BLaER1 (cell line): ENCODE results near the gene INSR.

Experiments
- H3K27ac ChIP-seq: shearing (Covaris generic); formaldehyde crosslinking; 2 replicates; pipeline ENCODE4 v1.8.1; 2022
- H3K27me3 ChIP-seq: shearing (Covaris generic); formaldehyde crosslinking; 2 replicates; pipeline ENCODE4 v1.8.1; 2022
- H3K36me3 ChIP-seq: shearing (Covaris generic); formaldehyde crosslinking; 2 replicates; pipeline ENCODE4 v1.8.1; 2022
- H3K4me1 ChIP-seq: shearing (Covaris generic); formaldehyde crosslinking; 2 replicates; pipeline ENCODE4 v1.8.1; 2022
- H3K4me2 ChIP-seq: shearing (Covaris generic); formaldehyde crosslinking; 2 replicates; pipeline ENCODE4 v1.8.1; 2022
- H3K4me3 ChIP-seq: shearing (Covaris generic); formaldehyde crosslinking; 2 replicates; pipeline ENCODE4 v1.8.1; 2022
- H3K9ac ChIP-seq: shearing (Covaris generic); formaldehyde crosslinking; 2 replicates; pipeline ENCODE4 v1.8.1; 2022
- H3K9me3 ChIP-seq: shearing (Covaris generic); formaldehyde crosslinking; 2 replicates; pipeline ENCODE4 v1.8.1; 2022
- H4K20me1 ChIP-seq: shearing (Covaris generic); formaldehyde crosslinking; 2 replicates; pipeline ENCODE4 v1.8.1; 2022
- Cebpa-rat ChIP-seq: shearing (Covaris generic); IDR thresholded peaks from 2 replicates; pipeline ENCODE4 v1.8.1; 2022

The INSR gene

GRCh38 chr19:7188698-7189629 is 105.2 kb downstream of the INSR start:
- TF ChIP-seq Cebpa-rat, result no peak

GRCh38 chr19:7187605-7188339 is 106.4 kb downstream of the INSR start:
- Histone ChIP-seq H3K27ac (peak overlapping the region; percentile 93), H3K4me2 (peak overlapping the region; percentile 88), H3K4me1 (peaks cover 96% of the 10 kb centered on the region), H3K36me3 (peaks cover 5% of the 10 kb centered on the region), H3K9me3 (no peaks in the 10 kb centered on the region), H3K9ac (peak overlapping the region; percentile 39; the same call in 1 of the 2 replicates), H3K4me3 (no peak overlapping the region), H4K20me1 (0 out of 2 replicates have a peak, but pooled peaks cover 6% of the 10 kb centered on the region), H3K27me3 (no peaks in the 10 kb centered on the region)
- TF ChIP-seq Cebpa-rat, result no peak

More at GRCh38 chr19:7188698-7189629, 105.2 kb downstream of the INSR start:
- Histone ChIP-seq H3K4me3 (no peak overlapping the region), H3K36me3 (peaks cover 7% of the 10 kb centered on the region), H3K9ac (peak overlapping the region; percentile 39), H4K20me1 (0 out of 2 replicates have a peak, but pooled peaks cover 6% of the 10 kb centered on the region), H3K27ac (peak overlapping the region; percentile 93), H3K4me2 (peak overlapping the region; percentile 88), H3K27me3 (no peaks in the 10 kb centered on the region), H3K4me1 (peaks cover 100% of the 10 kb centered on the region), H3K9me3 (no peaks in the 10 kb centered on the region)

GRCh38 chr19:7182489-7182888 is 111.7 kb downstream of the INSR start:
- no peak for TF ChIP-seq Cebpa-rat
- Histone ChIP-seq H3K9me3 (no peaks in the 10 kb centered on the region), H3K4me1 (peaks cover 95% of the 10 kb centered on the region), H4K20me1 (no peaks in the 10 kb centered on the region), H3K27me3 (no peaks in the 10 kb centered on the region), H3K9ac (peak overlapping the region; percentile 84), H3K4me2 (peak overlapping the region; percentile 88), H3K4me3 (peak overlapping the region; percentile 40), H3K36me3 (peaks cover 35% of the 10 kb centered on the region), H3K27ac (peak overlapping the region; percentile 93)

- H3K9ac ChIP-seq, result peak overlapping the region; percentile 69; the same call in 1 of the 2 replicates
- H4K20me1 ChIP-seq, result no peaks in the 10 kb centered on the region
- peak; percentile 86 for TF ChIP-seq Cebpa-rat
- H3K9me3 ChIP-seq, result no peaks in the 10 kb centered on the region
- peak overlapping the region; percentile 45 for H3K4me3 ChIP-seq
- peaks cover 59% of the 10 kb centered on the region for H3K36me3 ChIP-seq
- H3K27me3 ChIP-seq, result no peaks in the 10 kb centered on the region
- H3K4me2 ChIP-seq, result peak overlapping the region; percentile 88
- peaks cover 95% of the 10 kb centered on the region for H3K4me1 ChIP-seq
- H3K27ac ChIP-seq, result peak overlapping the region; percentile 93
Observed at GRCh38 chr19:7179917-7180306, 114.3 kb downstream of the INSR start.

- TF ChIP-seq Cebpa-rat, result no peak
- H3K27me3 ChIP-seq, result no peaks in the 10 kb centered on the region
- H3K27ac ChIP-seq, result peak overlapping the region; percentile 93
- H3K9ac ChIP-seq, result peak overlapping the region; percentile 69; the same call in 1 of the 2 replicates
- peak overlapping the region; percentile 88 for H3K4me2 ChIP-seq
- peaks cover 93% of the 10 kb centered on the region for H3K4me1 ChIP-seq
- H3K36me3 ChIP-seq, result peaks cover 74% of the 10 kb centered on the region
- H3K9me3 ChIP-seq, result peaks cover 15% of the 10 kb centered on the region
- 0 out of 2 replicates have a peak overlapping the region, but pooled peaks have one; percentile 45 for H3K4me3 ChIP-seq
- H4K20me1 ChIP-seq, result no peaks in the 10 kb centered on the region
Observed at GRCh38 chr19:7177926-7178325, 116.3 kb downstream of the INSR start.

GRCh38 chr19:7176792-7177191 is 117.4 kb downstream of the INSR start:
- Histone ChIP-seq H3K9ac (no peak overlapping the region), H3K4me3 (no peak overlapping the region), H3K4me1 (peaks cover 82% of the 10 kb centered on the region), H3K36me3 (peaks cover 85% of the 10 kb centered on the region), H3K4me2 (peak overlapping the region; percentile 88), H3K27ac (peak overlapping the region; percentile 93), H3K9me3 (peaks cover 27% of the 10 kb centered on the region), H3K27me3 (no peaks in the 10 kb centered on the region), H4K20me1 (no peaks in the 10 kb centered on the region)
- TF ChIP-seq Cebpa-rat, result no peak

GRCh38 chr19:7172794-7173193 is 121.4 kb downstream of the INSR start:
- Histone ChIP-seq H3K9me3 (peaks cover 47% of the 10 kb centered on the region), H3K9ac (no peak overlapping the region), H3K27ac (no peak overlapping the region), H4K20me1 (no peaks in the 10 kb centered on the region), H3K4me1 (peaks cover 55% of the 10 kb centered on the region), H3K36me3 (peaks cover 95% of the 10 kb centered on the region), H3K4me3 (no peak overlapping the region), H3K27me3 (no peaks in the 10 kb centered on the region), H3K4me2 (no peak overlapping the region)
- TF ChIP-seq Cebpa-rat, result no peak

- Histone ChIP-seq H3K4me2 (no peak overlapping the region), H3K9ac (no peak overlapping the region), H3K4me3 (peak overlapping the region; percentile 12; the same call in 1 of the 2 replicates), H3K9me3 (peaks cover 47% of the 10 kb centered on the region), H3K36me3 (peaks cover 100% of the 10 kb centered on the region), H4K20me1 (no peaks in the 10 kb centered on the region), H3K4me1 (peaks cover 55% of the 10 kb centered on the region), H3K27ac (no peak overlapping the region), H3K27me3 (no peaks in the 10 kb centered on the region)
- TF ChIP-seq Cebpa-rat, result no peak
Observed at GRCh38 chr19:7170983-7171382, 123.2 kb downstream of the INSR start.

GRCh38 chr19:7168941-7169340 is 125.3 kb downstream of the INSR start:
- Histone ChIP-seq H3K4me3 (no peak overlapping the region), H3K9me3 (peaks cover 41% of the 10 kb centered on the region), H3K27ac (peak overlapping the region; percentile 68), H4K20me1 (no peaks in the 10 kb centered on the region), H3K36me3 (peaks cover 93% of the 10 kb centered on the region), H3K4me2 (no peak overlapping the region), H3K9ac (no peak overlapping the region), H3K27me3 (no peaks in the 10 kb centered on the region), H3K4me1 (peaks cover 55% of the 10 kb centered on the region)
- no peak for TF ChIP-seq Cebpa-rat
